Adrenal gland (tissue), 5 donors: ENCODE measurements around the gene KEL.

Experiments
- CTCF ChIP-seq, 6 experiments: fragments of 450-650 bp in 4 of 6; fragments of 200-600 bp in 2 of 6; sonication (generic) in 1 of 6; IDR thresholded peaks; 1 replicate in 5 of 6; 2 replicates in 1 of 6; pipeline versions ENCODE4 v1.5.1 to v1.8.0; 2016 to 2021; ENCODE audit warnings: antibody characterized with exemption in 6 of 6, mild to moderate bottlenecking in 2 of 6, moderate library complexity in 1 of 6
- POLR2A ChIP-seq, 2 donors: fragments of 450-650 bp; IDR thresholded peaks; one replicate each; pipeline ENCODE4 v1.6.1; 2017; ENCODE audit warnings: antibody characterized with exemption in 2 of 2, mild to moderate bottlenecking in 2 of 2, moderate library complexity in 1 of 2
- donor health status: DM: no; HTN: no; CAD: no.

- TF ChIP-seq CTCF (IDR thresholded peaks at IDR 0.05) (no peak), POLR2A (IDR thresholded peaks at IDR 0.05) (no peak)
Measured at GRCh38 chr7:142992427-142992826, 30.3 kb upstream of the KEL start.
